Lung microvascular endothelial cell (primary cell): Measurements from ENCODE around the gene CENPH. TPM values are rescaled to one million over a fixed set of nuclear protein-coding genes. Genes with fewer than 3 reads are reported as not detected.

ENCODE experiments used
- DNase-seq, 2 donors: peaks; one replicate each; pipeline versions ENCODE4 v3.0.0 to v3.0.0-alpha.2; 2010; ENCODE audit warnings: low read depth in 2 of 2
- total RNA-seq: library from RNA; depleted of rRNA; stranded (reverse); fragments of >200 nt; gene quantifications from 2 replicates; pipeline ENCODE4 v1.2.1, GENCODE V29; 2014

The CENPH gene
- total RNA-seq, 1 donor from 2014 or later = 0.99 TPM

- no peak for DNase-seq
Observed at GRCh38 chr5:69250593-69250992, 61.2 kb downstream of the CENPH start.

GRCh38 chr5:69252437-69252836 is 63.1 kb downstream of the CENPH start:
- DNase-seq = no peak

GRCh38 chr5:69255940-69256339 is 66.6 kb downstream of the CENPH start:
- DNase-seq = peak in 1 of 2 donors; percentile 17

GRCh38 chr5:69257577-69257976 is 68.2 kb downstream of the CENPH start:
- no peak for DNase-seq

Other genes starting within 250 kb of the CENPH start
- gene SLC30A5, start 95.6 kb upstream of the CENPH start, total RNA-seq = 39.2 and 72.4 TPM in 2 replicates
- gene CCNB1, start 22.4 kb upstream of the CENPH start, total RNA-seq = 20.4 and 68.2 TPM in 2 replicates
- gene CDK7, start 45.3 kb downstream of the CENPH start, total RNA-seq = 22.4 and 31.2 TPM in 2 replicates
- gene CCDC125, start 143.2 kb downstream of the CENPH start, total RNA-seq = 2.2 and 3.8 TPM in 2 replicates
- gene AK6, start 179.9 kb downstream of the CENPH start, total RNA-seq = 12.6 and 17.3 TPM in 2 replicates
- 66.3 and 72.8 TPM in 2 replicates for gene TAF9, start 179.9 kb downstream of the CENPH start, total RNA-seq
- 9.6 and 14.5 TPM in 2 replicates for gene RAD17, start 180.2 kb downstream of the CENPH start, total RNA-seq
- 1.1 and 2.0 TPM in 2 replicates for gene MARVELD2, start 225.5 kb downstream of the CENPH start, total RNA-seq